ENCODE measurements around the gene MPC1.

DNA sequence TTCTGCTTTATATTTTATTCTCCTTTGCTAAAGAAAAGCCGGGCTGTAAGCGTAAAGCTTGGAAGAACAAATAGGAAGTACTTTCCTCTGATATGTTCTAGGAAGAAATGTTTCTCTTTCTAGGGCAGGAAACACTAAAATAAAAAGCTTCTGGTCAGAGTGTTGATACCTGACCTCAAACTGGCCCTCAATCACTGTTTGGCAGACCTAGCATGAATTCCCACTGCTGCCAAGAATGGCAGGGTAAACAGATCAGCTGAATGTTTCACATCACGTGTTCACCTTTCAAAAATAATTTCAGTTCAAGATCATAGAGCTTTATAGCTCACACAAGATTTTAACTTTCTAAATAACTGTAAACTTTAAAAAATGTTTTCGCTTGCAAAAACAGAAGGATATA lies 2.9 kb downstream of the MPC1 start:
- TF ChIP-seq, protein P1, sequence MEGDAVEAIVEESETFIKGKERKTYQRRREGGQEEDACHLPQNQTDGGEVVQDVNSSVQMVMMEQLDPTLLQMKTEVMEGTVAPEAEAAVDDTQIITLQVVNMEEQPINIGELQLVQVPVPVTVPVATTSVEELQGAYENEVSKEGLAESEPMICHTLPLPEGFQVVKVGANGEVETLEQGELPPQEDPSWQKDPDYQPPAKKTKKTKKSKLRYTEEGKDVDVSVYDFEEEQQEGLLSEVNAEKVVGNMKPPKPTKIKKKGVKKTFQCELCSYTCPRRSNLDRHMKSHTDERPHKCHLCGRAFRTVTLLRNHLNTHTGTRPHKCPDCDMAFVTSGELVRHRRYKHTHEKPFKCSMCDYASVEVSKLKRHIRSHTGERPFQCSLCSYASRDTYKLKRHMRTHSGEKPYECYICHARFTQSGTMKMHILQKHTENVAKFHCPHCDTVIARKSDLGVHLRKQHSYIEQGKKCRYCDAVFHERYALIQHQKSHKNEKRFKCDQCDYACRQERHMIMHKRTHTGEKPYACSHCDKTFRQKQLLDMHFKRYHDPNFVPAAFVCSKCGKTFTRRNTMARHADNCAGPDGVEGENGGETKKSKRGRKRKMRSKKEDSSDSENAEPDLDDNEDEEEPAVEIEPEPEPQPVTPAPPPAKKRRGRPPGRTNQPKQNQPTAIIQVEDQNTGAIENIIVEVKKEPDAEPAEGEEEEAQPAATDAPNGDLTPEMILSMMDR (IDR thresholded peaks at IDR 0.05; ENCODE audit: extremely low read depth in 1 of 2, insufficient read depth in 1 of 2, low read depth in 1 of 2, low read length in 2 of 2) = no peak
- TF ChIP-seq, protein P2, sequence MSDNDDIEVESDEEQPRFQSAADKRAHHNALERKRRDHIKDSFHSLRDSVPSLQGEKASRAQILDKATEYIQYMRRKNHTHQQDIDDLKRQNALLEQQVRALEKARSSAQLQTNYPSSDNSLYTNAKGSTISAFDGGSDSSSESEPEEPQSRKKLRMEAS (IDR thresholded peaks at IDR 0.05; ENCODE audit: insufficient read depth, insufficient read length) = no peak
